PC-9 (cell line): ENCODE measurements around the gene PER3. TPM values are rescaled to one million over a fixed set of nuclear protein-coding genes. Genes with fewer than 3 reads are reported as not detected.

Experiments used
- BruUV-seq: library from RNA; stranded (reverse); fragments of 400-500 nt; replicated peaks from 2 replicates; lab custom pipeline; 2021; lab: Mats Ljungman, UMichigan
- CTCF ChIA-PET: fragments of 300-600 bp; sonication (Branson Sonifier 250); formaldehyde crosslinking; loops from one replicate; lab custom pipeline; 2022; ENCODE audit warnings: antibody characterized with exemption; lab: Charles Lee
- POLR2A ChIA-PET: fragments of 300-600 bp; sonication (Branson Sonifier 250); formaldehyde crosslinking; loops from one replicate; lab custom pipeline; 2022; ENCODE audit warnings: antibody characterized with exemption; ENCODE audit not compliant: unreplicated experiment; lab: Charles Lee
- DNase-seq, 2 experiments: peaks; one replicate each; pipeline versions ENCODE4 v3.0.0 to v3.0.0-alpha.2; 2015 to 2022; ENCODE audit warnings: mixed read lengths in 1 of 2
- H2AFZ ChIP-seq: fragments of 200-600 bp; sonication (generic); 2 replicates; pipeline ENCODE4 v1.8.1; 2017; ENCODE audit warnings: antibody characterized with exemption
- H3F3A ChIP-seq: fragments of 200-600 bp; sonication (generic); 2 replicates; pipeline ENCODE4 v1.8.1; 2017; ENCODE audit warnings: antibody characterized with exemption, mild to moderate bottlenecking, low read depth; ENCODE audit not compliant: insufficient read depth
- H3K27ac ChIP-seq: fragments of 200-600 bp; sonication (generic); 2 replicates; pipeline ENCODE4 v1.6.1; 2016; ENCODE audit warnings: mixed run types
- H3K27me3 ChIP-seq: fragments of 200-600 bp; sonication (generic); 2 replicates; pipeline ENCODE4 v1.6.1; 2016; ENCODE audit warnings: low read depth, mixed run types; ENCODE audit not compliant: insufficient read depth
- H3K36me3 ChIP-seq: fragments of 200-600 bp; sonication (generic); 2 replicates; pipeline ENCODE4 v1.6.1; 2016; ENCODE audit warnings: low read depth, mixed run types
- H3K4me1 ChIP-seq: fragments of 200-600 bp; sonication (generic); replicated peaks from 2 replicates; pipeline ENCODE4 v1.6.1; 2016; ENCODE audit warnings: mixed run types; ENCODE audit not compliant: insufficient read depth
- H3K4me2 ChIP-seq: fragments of 200-600 bp; sonication (generic); 2 replicates; pipeline ENCODE4 v1.6.1; 2017; ENCODE audit warnings: mixed run types
- H3K4me3 ChIP-seq: fragments of 200-600 bp; sonication (generic); 2 replicates; pipeline ENCODE4 v1.6.1; 2016; ENCODE audit warnings: mixed run types
- H3K79me2 ChIP-seq: fragments of 200-600 bp; sonication (generic); 2 replicates; pipeline ENCODE4 v1.6.1; 2017; ENCODE audit warnings: low read depth, mixed run types
- H3K9me2 ChIP-seq: fragments of 200-600 bp; sonication (generic); 2 replicates; pipeline ENCODE4 v1.8.1; 2017; ENCODE audit warnings: mild to moderate bottlenecking; ENCODE audit not compliant: insufficient read depth
- H3K9me3 ChIP-seq: fragments of 200-600 bp; sonication (generic); 2 replicates; pipeline ENCODE4 v1.8.1; 2016; ENCODE audit warnings: low read depth; ENCODE audit not compliant: insufficient read depth
- H4K20me1 ChIP-seq: fragments of 200-600 bp; sonication (generic); 2 replicates; pipeline ENCODE4 v1.8.1; 2017; ENCODE audit not compliant: insufficient read depth
- CTCF ChIP-seq: fragments of 200-600 bp; sonication (generic); conservative IDR thresholded peaks from 2 replicates; pipeline ENCODE4 v1.6.1; 2017; ENCODE audit warnings: mixed run types, antibody characterized with exemption, mild to moderate bottlenecking, moderate library complexity
- EZH2 ChIP-seq: fragments of 200-600 bp; sonication (generic); IDR thresholded peaks from 2 replicates; pipeline ENCODE4 v1.8.0; 2017; ENCODE audit warnings: antibody characterized with exemption, low read depth
- intact Hi-C: fragments of 100-400 bp; cut with micrococcal nuclease; formaldehyde crosslinking; loops from one replicate; pipeline ENCODE4 v1.10.0; 2022; ENCODE audit not compliant: unreplicated experiment
- total RNA-seq: library from RNA; stranded (reverse); gene quantifications from 2 replicates; pipeline ENCODE4 v1.2.3, GENCODE V29; 2021

PER3 gene
- total RNA-seq, 1 experiment from 2014 or later: 25.1 TPM

- no peak for TF ChIP-seq EZH2
- TF ChIP-seq CTCF: no peak
- H3K9me3 ChIP-seq: no peaks in the 10 kb centered on the region
- H3F3A ChIP-seq: no peaks in the 10 kb centered on the region
- BruUV-seq: no TSS peak
- no peak for DNase-seq
- intact Hi-C loops: no loop called here
- no peaks in the 10 kb centered on the region for H3K79me2 ChIP-seq
- POLR2A ChIA-PET: interaction anchor here (0.6 kb wide), 1 partner anchor 64 kb away, joined by 5 read pairs; no protein-coding TSS in a partner anchor
- H3K4me1 ChIP-seq: no peaks in the 10 kb centered on the region
- no peaks in the 10 kb centered on the region for H3K36me3 ChIP-seq
- CTCF ChIA-PET: no interaction called here
- peaks cover 13% of the 10 kb centered on the region for H3K27me3 ChIP-seq
- H4K20me1 ChIP-seq: no peaks in the 10 kb centered on the region
- no peaks in the 10 kb centered on the region for H3K9me2 ChIP-seq
- H2AFZ ChIP-seq: no peak overlapping the region
- H3K4me3 ChIP-seq: no peak overlapping the region
- no peak overlapping the region for H3K4me2 ChIP-seq
- H3K27ac ChIP-seq: no peak overlapping the region
These were observed 39.2 kb upstream of the PER3 start for GRCh38 chr1:7744882-7745281.

- Histone ChIP-seq H2AFZ (no peak overlapping the region), H3K4me3 (no peak overlapping the region), H3K9me2 (no peaks in the 10 kb centered on the region), H3K4me2 (no peak overlapping the region), H3K9me3 (no peaks in the 10 kb centered on the region), H3K4me1 (no peaks in the 10 kb centered on the region), H3F3A (no peaks in the 10 kb centered on the region), H3K79me2 (no peaks in the 10 kb centered on the region), H3K27ac (no peak overlapping the region), H3K27me3 (peaks cover 11% of the 10 kb centered on the region; the same call in 1 of the 2 replicates), H4K20me1 (no peaks in the 10 kb centered on the region), H3K36me3 (no peaks in the 10 kb centered on the region)
- TF ChIP-seq CTCF (no peak), EZH2 (no peak)
- ChIA-PET POLR2A (no interaction called here), CTCF (no interaction called here)
- no TSS peak for BruUV-seq
- intact Hi-C loops: no loop called here
- DNase-seq: no peak
These were observed 38.3 kb upstream of the PER3 start for GRCh38 chr1:7745783-7746182.

GRCh38 chr1:7747605-7748004, 36.5 kb upstream of the PER3 start:
- no peak overlapping the region for H3K4me2 ChIP-seq
- no peak overlapping the region for H3K4me3 ChIP-seq
- peaks cover 8% of the 10 kb centered on the region; the same call in 1 of the 2 replicates for H3K27me3 ChIP-seq
- ChIA-PET CTCF (interaction anchor here (0.6 kb wide), 1 partner anchor 984 kb away, joined by 3 read pairs; no protein-coding TSS in a partner anchor), POLR2A (no interaction called here)
- intact Hi-C loops: no loop called here
- H3K9me2 ChIP-seq: no peaks in the 10 kb centered on the region
- H3K79me2 ChIP-seq: no peaks in the 10 kb centered on the region
- no TSS peak for BruUV-seq
- H3K9me3 ChIP-seq: no peaks in the 10 kb centered on the region
- no peak overlapping the region for H2AFZ ChIP-seq
- DNase-seq: no peak
- H3K36me3 ChIP-seq: no peaks in the 10 kb centered on the region
- no peaks in the 10 kb centered on the region for H4K20me1 ChIP-seq
- no peak overlapping the region for H3K27ac ChIP-seq
- TF ChIP-seq CTCF: no peak
- TF ChIP-seq EZH2: no peak
- H3F3A ChIP-seq: no peaks in the 10 kb centered on the region
- H3K4me1 ChIP-seq: no peaks in the 10 kb centered on the region
